Neural cell (in vitro differentiated cells): ENCODE data around the gene PSMD4.

Experiments used
- EP300 ChIP-seq: fragments of 450-650 bp; conservative IDR thresholded peaks from 2 replicates; pipeline ENCODE4 v1.6.1; 2014; ENCODE audit warnings: antibody characterized with exemption, mild to moderate bottlenecking, moderate library complexity; ENCODE audit not compliant: poor library complexity, severe bottlenecking
- EZH2 ChIP-seq: fragments of 200-600, 300-800 bp; shearing (Covaris generic), sonication (generic); IDR thresholded peaks from 2 replicates; pipeline ENCODE4 v1.6.1; 2014; ENCODE audit warnings: antibody characterized with exemption, low read length, borderline replicate concordance, mild to moderate bottlenecking; ENCODE audit not compliant: insufficient read depth, poor library complexity, severe bottlenecking
- POLR2AphosphoS5 ChIP-seq: IDR thresholded peaks from 2 replicates; pipeline ENCODE4 v1.6.1; 2012
- TAF1 ChIP-seq: IDR thresholded peaks from 2 replicates; pipeline ENCODE4 v1.6.1; 2012; ENCODE audit warnings: low read depth
- TF ChIP-seq, protein P1 (sequence below): fragments of 450-650 bp; IDR thresholded peaks from 2 replicates; pipeline ENCODE4 v1.5.1; 2014; ENCODE audit warnings: antibody characterized with exemption, mild to moderate bottlenecking, moderate library complexity; ENCODE audit not compliant: poor library complexity, severe bottlenecking
- TF ChIP-seq, protein P2 (sequence below): IDR thresholded peaks from 2 replicates; pipeline ENCODE4 v1.6.1; 2012; ENCODE audit warnings: borderline replicate concordance

DNA sequence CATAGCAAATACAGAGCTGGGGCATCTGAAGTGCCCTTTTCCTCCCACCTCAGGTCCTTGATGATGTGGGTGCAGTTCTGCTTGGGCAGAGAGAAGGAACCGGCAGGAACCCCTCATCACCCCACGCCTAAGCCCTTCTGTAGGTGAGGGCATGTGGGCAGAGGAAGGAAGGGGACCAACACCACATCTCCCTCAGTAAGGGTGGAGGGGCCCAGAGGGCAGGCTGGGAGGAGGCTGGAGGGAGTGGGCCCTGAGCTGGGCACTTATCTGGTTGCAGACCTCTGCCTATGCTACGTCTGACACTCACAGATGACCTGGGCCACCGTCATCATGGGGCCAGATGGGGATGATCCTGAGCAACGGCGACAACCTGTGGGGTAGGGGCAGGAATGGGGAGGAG, 38.6 kb downstream of the PSMD4 start:
- TF ChIP-seq, protein P1, sequence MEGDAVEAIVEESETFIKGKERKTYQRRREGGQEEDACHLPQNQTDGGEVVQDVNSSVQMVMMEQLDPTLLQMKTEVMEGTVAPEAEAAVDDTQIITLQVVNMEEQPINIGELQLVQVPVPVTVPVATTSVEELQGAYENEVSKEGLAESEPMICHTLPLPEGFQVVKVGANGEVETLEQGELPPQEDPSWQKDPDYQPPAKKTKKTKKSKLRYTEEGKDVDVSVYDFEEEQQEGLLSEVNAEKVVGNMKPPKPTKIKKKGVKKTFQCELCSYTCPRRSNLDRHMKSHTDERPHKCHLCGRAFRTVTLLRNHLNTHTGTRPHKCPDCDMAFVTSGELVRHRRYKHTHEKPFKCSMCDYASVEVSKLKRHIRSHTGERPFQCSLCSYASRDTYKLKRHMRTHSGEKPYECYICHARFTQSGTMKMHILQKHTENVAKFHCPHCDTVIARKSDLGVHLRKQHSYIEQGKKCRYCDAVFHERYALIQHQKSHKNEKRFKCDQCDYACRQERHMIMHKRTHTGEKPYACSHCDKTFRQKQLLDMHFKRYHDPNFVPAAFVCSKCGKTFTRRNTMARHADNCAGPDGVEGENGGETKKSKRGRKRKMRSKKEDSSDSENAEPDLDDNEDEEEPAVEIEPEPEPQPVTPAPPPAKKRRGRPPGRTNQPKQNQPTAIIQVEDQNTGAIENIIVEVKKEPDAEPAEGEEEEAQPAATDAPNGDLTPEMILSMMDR = no peak
- no peak for TF ChIP-seq POLR2AphosphoS5
- TF ChIP-seq EP300 = no peak
- no peak for TF ChIP-seq EZH2
- TF ChIP-seq, protein P2, sequence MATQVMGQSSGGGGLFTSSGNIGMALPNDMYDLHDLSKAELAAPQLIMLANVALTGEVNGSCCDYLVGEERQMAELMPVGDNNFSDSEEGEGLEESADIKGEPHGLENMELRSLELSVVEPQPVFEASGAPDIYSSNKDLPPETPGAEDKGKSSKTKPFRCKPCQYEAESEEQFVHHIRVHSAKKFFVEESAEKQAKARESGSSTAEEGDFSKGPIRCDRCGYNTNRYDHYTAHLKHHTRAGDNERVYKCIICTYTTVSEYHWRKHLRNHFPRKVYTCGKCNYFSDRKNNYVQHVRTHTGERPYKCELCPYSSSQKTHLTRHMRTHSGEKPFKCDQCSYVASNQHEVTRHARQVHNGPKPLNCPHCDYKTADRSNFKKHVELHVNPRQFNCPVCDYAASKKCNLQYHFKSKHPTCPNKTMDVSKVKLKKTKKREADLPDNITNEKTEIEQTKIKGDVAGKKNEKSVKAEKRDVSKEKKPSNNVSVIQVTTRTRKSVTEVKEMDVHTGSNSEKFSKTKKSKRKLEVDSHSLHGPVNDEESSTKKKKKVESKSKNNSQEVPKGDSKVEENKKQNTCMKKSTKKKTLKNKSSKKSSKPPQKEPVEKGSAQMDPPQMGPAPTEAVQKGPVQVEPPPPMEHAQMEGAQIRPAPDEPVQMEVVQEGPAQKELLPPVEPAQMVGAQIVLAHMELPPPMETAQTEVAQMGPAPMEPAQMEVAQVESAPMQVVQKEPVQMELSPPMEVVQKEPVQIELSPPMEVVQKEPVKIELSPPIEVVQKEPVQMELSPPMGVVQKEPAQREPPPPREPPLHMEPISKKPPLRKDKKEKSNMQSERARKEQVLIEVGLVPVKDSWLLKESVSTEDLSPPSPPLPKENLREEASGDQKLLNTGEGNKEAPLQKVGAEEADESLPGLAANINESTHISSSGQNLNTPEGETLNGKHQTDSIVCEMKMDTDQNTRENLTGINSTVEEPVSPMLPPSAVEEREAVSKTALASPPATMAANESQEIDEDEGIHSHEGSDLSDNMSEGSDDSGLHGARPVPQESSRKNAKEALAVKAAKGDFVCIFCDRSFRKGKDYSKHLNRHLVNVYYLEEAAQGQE = no peak
- TF ChIP-seq TAF1 = no peak
